HepG2 (cell line): ENCODE data around the gene SURF6. TPM values are rescaled to one million over a fixed set of nuclear protein-coding genes. Genes with fewer than 3 reads are reported as not detected.

Source experiments
- ADNP ChIP-seq: sonication (generic); formaldehyde crosslinking; IDR thresholded peaks from 2 replicates; pipeline ENCODE4 v1.4.0; 2020; ENCODE audit warnings: missing genetic modification reagents
- GLI4 ChIP-seq: sonication (generic); formaldehyde crosslinking; IDR thresholded peaks from 2 replicates; pipeline ENCODE4 v1.5.1; 2020; ENCODE audit warnings: missing genetic modification reagents, mild to moderate bottlenecking, moderate library complexity, borderline replicate concordance
- GTF3A ChIP-seq: sonication (generic); formaldehyde crosslinking; conservative IDR thresholded peaks from 2 replicates; pipeline ENCODE4 v1.4.0; 2020; ENCODE audit warnings: mild to moderate bottlenecking, missing genetic modification reagents
- IRF2 ChIP-seq: IDR thresholded peaks from 2 replicates; pipeline ENCODE4 v1.6.1; 2018; ENCODE audit warnings: missing genetic modification reagents, missing compliant biosample characterization
- MTF1 ChIP-seq: sonication (generic); formaldehyde crosslinking; IDR thresholded peaks from 2 replicates; pipeline ENCODE4 v1.5.0; 2020; ENCODE audit warnings: missing genetic modification reagents
- NFIB ChIP-seq: sonication (generic); formaldehyde crosslinking; IDR thresholded peaks from 2 replicates; pipeline ENCODE4 v1.9.0; 2021; ENCODE audit warnings: missing genetic modification reagents, mild to moderate bottlenecking, borderline replicate concordance
- SP1 ChIP-seq, 2 experiments: fragments of 450-650 bp in 1 of 2; sonication (generic) in 1 of 2; formaldehyde crosslinking in 1 of 2; IDR thresholded peaks; 2 replicates each; pipeline versions ENCODE4 v1.4.0 to v1.6.1; 2016 to 2020; ENCODE audit warnings: missing genetic modification reagents in 1 of 2
- TBL1XR1 ChIP-seq: fragments of 150-350 bp; IDR thresholded peaks from 2 replicates; pipeline ENCODE4 v1.6.1; 2014; ENCODE audit warnings: borderline replicate concordance, low read length; ENCODE audit not compliant: partially characterized antibody
- THAP7 ChIP-seq: sonication (generic); formaldehyde crosslinking; IDR thresholded peaks from 2 replicates; pipeline ENCODE4 v1.8.1; 2023; ENCODE audit warnings: mild to moderate bottlenecking, missing genetic modification reagents
- THAP8 ChIP-seq: sonication (generic); formaldehyde crosslinking; IDR thresholded peaks from 2 replicates; pipeline ENCODE4 v1.5.1; 2020; ENCODE audit warnings: missing genetic modification reagents, mild to moderate bottlenecking, borderline replicate concordance
- ZBTB10 ChIP-seq: sonication (generic); formaldehyde crosslinking; IDR thresholded peaks from 2 replicates; pipeline ENCODE4 v1.4.0; 2020; ENCODE audit warnings: missing genetic modification reagents, borderline replicate concordance
- ZBTB33 ChIP-seq: sonication (generic); formaldehyde crosslinking; IDR thresholded peaks from 2 replicates; pipeline ENCODE4 v1.4.0; 2020; ENCODE audit warnings: missing genetic modification reagents
- ZFP36L1 ChIP-seq: sonication (generic); formaldehyde crosslinking; IDR thresholded peaks from 2 replicates; pipeline ENCODE4 v1.8.0; 2022; ENCODE audit warnings: mild to moderate bottlenecking, missing genetic modification reagents, moderate library complexity
- ZFP90 ChIP-seq: sonication (generic); formaldehyde crosslinking; IDR thresholded peaks from 2 replicates; pipeline ENCODE4 v1.8.0; 2022; ENCODE audit warnings: missing genetic modification reagents, mild to moderate bottlenecking, inconsistent platforms, borderline replicate concordance
- ZKSCAN8 ChIP-seq: IDR thresholded peaks from 2 replicates; pipeline ENCODE4 v1.6.1; 2016; ENCODE audit warnings: borderline replicate concordance, missing genetic modification reagents, missing compliant biosample characterization
- ZNF224 ChIP-seq: sonication (generic); formaldehyde crosslinking; IDR thresholded peaks from 2 replicates; pipeline ENCODE4 v1.5.0; 2020; ENCODE audit warnings: mild to moderate bottlenecking, missing genetic modification reagents
- ZNF329 ChIP-seq: sonication (generic); formaldehyde crosslinking; IDR thresholded peaks from 2 replicates; pipeline ENCODE4 v1.9.0; 2021; ENCODE audit warnings: low read depth, mild to moderate bottlenecking, missing genetic modification reagents
- ZNF33A ChIP-seq: sonication (generic); formaldehyde crosslinking; IDR thresholded peaks from 2 replicates; pipeline ENCODE4 v1.5.1; 2020; ENCODE audit warnings: missing genetic modification reagents, mild to moderate bottlenecking, moderate library complexity, borderline replicate concordance
- ZNF616 ChIP-seq: sonication (generic); formaldehyde crosslinking; IDR thresholded peaks from 2 replicates; pipeline ENCODE4 v1.5.0; 2020; ENCODE audit warnings: low read depth, mild to moderate bottlenecking, missing genetic modification reagents
- ZNF878 ChIP-seq: sonication (generic); formaldehyde crosslinking; IDR thresholded peaks from 2 replicates; pipeline ENCODE4 v1.8.1; 2023; ENCODE audit warnings: mild to moderate bottlenecking, missing genetic modification reagents, moderate library complexity
- ZNF879 ChIP-seq: sonication (generic); formaldehyde crosslinking; IDR thresholded peaks from 2 replicates; pipeline ENCODE4 v1.8.1; 2023; ENCODE audit warnings: missing genetic modification reagents
- polyA plus RNA-seq, 8 experiments: library from polyadenylated mRNA; depleted of rRNA in 3 of 8; stranded (reverse) in 7 of 8; unstranded in 1 of 8; fragments of >200 nt; fragmentation: Illumina TruSeq in 4 of 8; extraction: Trizol in 4 of 8; gene quantifications; 2 replicates each; pipeline versions ENCODE4 v1.2.1 to v1.2.3, GENCODE V29; 2011 to 2016; ENCODE audit warnings: low read depth in 4 of 8, missing spikeins in 1 of 8, mixed read lengths in 1 of 8; ENCODE audit not compliant: insufficient read depth in 1 of 8
- total RNA-seq, 5 experiments: library from RNA; depleted of rRNA; stranded (reverse); fragments of >200 nt; fragmentation: Illumina TruSeq; extraction: Trizol; gene quantifications; 2 replicates each; pipeline ENCODE4 v1.2.3, GENCODE V29; 2016; ENCODE audit warnings: low read depth in 1 of 5

SURF6 gene
- total and polyA plus RNA-seq, 2 of the 13 experiments (the other 11 are each of a cell fraction or from before 2014, with no cell fraction given) = 5.9 to 14.7 TPM

- TF ChIP-seq THAP8 (CRISPR knock-in tag) (peak; percentile 47; the same call in 1 of the 2 replicates), TBL1XR1 (no peak), ZKSCAN8 (CRISPR knock-in tag) (peak; percentile 46; the same call in 1 of the 2 replicates), NFIB (CRISPR knock-in tag) (0 out of 2 replicates have a peak, but pooled peaks have one; percentile 53), ZNF329 (CRISPR knock-in tag) (peak; percentile 51; the same call in 1 of the 2 replicates), ZBTB33 (peak; percentile 69), ZBTB10 (CRISPR knock-in tag) (no peak; the same call in 1 of the 2 replicates), SP1 (IDR thresholded peaks at IDR 0.05) (no peak), SP1 (CRISPR knock-in tag; IDR thresholded peaks at IDR 0.05) (peak; percentile 91), ZNF224 (CRISPR knock-in tag) (no peak; the same call in 1 of the 2 replicates), THAP7 (peak; percentile 38; the same call in 1 of the 2 replicates), ZFP36L1 (CRISPR knock-in tag) (peak; percentile 62; the same call in 1 of the 2 replicates), GLI4 (CRISPR knock-in tag) (no peak), ZNF616 (CRISPR knock-in tag) (peak; percentile 86), MTF1 (CRISPR knock-in tag) (peak; percentile 20; the same call in 1 of the 2 replicates), ZNF879 (CRISPR knock-in tag) (no peak), ZNF33A (CRISPR knock-in tag) (no peak), ZFP90 (no peak; the same call in 1 of the 2 replicates), GTF3A (CRISPR knock-in tag) (peak; percentile 88; the same call in 1 of the 2 replicates), IRF2 (CRISPR knock-in tag) (peak; percentile 96), ZNF878 (peak; percentile 77), ADNP (CRISPR knock-in tag) (no peak)
Measured at GRCh38 chr9:133335924-133336811, at the start of gene SURF6 (continued).
